GM18907 (cell line): ENCODE measurements around the gene UGT1A8.

Experiments used
- ATAC-seq: cut with Tn5 transposase; IDR thresholded peaks from one replicate; pipeline ENCODE4 v1.9.1; 2021; ENCODE audit warnings: mild to moderate bottlenecking, moderate library complexity; ENCODE audit not compliant: unreplicated experiment

UGT1A8 gene

DNA sequence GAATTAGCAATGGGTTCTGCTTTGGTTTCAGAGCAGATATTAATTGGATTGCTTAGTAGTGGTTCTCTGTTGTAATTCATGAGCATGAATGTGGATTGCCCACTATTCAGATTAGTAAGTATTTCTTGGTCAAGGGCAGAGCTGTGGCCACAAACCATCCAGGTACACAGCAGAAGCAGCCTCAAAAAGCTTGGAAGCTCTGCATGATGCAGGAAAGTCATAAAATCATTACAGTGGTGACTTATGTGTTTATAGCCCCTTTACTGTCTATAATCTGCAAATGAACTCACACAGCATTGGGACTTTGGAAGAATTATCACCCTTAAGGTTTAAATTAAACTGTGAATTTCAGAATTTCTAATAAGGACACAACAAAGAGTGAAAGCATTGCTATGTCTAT lies 140.7 kb downstream of the UGT1A8 start:
- no peak for ATAC-seq

DNA sequence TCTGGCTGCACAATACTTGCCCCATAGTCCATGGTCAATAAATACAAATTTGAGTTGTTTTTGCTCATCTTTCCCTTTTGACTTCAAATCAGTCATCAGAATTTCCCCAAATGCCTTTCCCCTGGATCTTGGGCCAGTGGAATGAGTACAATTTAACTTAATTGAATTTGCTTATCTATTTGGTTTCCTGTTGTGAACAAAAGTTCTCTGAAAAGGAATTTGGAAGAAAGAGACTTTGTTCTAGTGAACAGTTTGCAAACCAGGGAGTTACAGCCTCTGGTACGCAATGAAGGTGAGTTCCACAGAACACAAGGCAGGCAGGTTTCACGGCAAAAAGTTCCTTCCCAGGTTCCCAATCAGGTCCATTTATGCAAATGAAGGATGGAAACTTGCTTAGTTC lies 141.4 kb downstream of the UGT1A8 start:
- ATAC-seq = no peak

DNA sequence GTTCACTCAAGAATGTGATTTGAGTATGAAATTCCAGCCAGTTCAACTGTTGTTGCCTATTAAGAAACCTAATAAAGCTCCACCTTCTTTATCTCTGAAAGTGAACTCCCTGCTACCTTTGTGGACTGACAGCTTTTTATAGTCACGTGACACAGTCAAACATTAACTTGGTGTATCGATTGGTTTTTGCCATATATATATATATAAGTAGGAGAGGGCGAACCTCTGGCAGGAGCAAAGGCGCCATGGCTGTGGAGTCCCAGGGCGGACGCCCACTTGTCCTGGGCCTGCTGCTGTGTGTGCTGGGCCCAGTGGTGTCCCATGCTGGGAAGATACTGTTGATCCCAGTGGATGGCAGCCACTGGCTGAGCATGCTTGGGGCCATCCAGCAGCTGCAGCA lies 142.6 kb downstream of the UGT1A8 start, which contains the start of gene UGT1A1:
Gene UGT1A1 (plus strand): TSS at position 228 of the 400 bp plus-strand sequence. CDS start 18 bp downstream, at position 246.
- ATAC-seq = no peak

- no peak for ATAC-seq
Observed at GRCh38 chr2:233761040-233761769, 143.8 kb downstream of the UGT1A8 start.

- no peak for ATAC-seq
Observed at GRCh38 chr2:233764264-233764663, 146.8 kb downstream of the UGT1A8 start.

GRCh38 chr2:233764761-233765160 lies 147.3 kb downstream of the UGT1A8 start:
- no peak for ATAC-seq

DNA sequence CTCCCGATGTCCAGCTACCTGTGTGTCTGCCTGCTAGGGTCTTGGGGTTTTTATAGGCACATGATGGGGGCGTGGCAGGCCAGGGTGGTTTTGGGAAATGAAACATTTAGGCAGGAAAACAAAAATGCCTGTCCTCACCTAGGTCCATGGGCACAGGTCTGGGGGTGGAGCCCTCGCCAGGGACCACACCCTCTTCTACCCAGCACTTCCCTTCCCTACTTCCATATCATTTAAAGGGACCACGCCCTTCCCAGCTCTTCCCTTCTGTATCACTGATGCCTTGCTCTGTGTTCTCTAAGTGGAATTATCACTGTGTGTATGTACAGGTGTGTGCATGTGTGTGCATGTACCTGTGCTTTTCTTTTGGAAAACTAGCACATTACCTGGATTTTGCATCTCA lies 149.0 kb downstream of the UGT1A8 start:
- ATAC-seq = no peak

GRCh38 chr2:233768076-233768475 lies 150.6 kb downstream of the UGT1A8 start:
- ATAC-seq = no peak

DNA sequence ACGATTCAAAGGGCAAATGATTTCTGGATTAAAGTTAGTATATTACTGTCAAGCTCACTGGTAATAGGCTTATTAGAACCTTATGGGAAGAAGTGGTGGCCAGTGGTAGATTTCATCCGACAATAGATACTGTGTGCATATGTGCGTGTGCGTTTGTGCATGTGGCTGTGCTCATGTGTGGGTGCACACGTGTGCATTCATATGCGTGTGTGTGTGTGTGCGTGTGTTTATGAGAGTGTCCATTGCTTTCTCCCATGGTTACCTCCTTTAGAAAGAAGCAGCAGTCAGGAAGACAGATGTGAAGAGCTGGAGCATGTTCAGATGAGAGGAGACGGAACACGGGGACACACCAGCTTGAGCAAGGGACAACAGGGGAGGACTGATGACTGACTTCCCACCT lies 151.8 kb downstream of the UGT1A8 start:
- ATAC-seq = no peak

- ATAC-seq = no peak
Observed at GRCh38 chr2:233772153-233772552, 154.7 kb downstream of the UGT1A8 start.

DNA sequence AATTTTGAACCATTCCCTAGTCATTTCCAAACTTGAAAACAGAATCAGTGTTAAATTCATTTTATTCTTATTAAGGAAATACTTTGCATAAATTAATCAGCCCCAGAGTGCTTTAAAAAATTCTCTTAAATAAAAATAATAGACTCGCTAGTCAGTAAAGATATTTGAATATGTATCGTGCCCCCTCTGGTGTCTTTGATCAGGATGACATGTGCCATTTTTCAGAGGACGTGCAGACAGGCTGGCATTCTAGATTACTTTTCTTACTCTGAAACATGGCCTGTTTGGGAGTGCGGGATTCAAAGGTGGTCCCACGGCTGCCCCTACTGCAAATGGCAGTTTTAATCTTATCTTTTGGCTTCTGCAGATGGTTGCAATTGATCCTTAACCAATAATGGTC lies 155.2 kb downstream of the UGT1A8 start:
- ATAC-seq = no peak

GRCh38 chr2:233773854-233774253 lies 156.4 kb downstream of the UGT1A8 start:
- ATAC-seq = no peak

DNA sequence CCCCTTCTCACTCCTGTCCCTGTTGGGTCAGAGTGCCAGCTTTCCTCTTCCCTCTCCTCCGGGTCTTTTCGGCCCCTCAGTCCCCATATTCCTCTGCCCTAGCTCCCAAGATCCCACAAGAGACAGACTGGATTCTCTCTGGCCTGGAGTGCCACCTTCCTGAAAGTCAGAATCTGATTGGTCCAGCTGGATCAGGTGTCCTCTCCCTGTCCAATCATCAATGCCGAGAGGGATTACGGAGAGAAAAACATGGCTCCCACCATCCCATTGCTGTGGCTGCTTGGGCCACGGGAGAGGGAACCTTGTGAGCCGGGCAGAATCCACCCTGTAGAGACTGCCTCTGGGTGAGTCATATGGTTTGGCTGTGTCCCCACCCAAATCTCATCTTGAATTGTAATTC lies 158.0 kb downstream of the UGT1A8 start:
- ATAC-seq = no peak

- ATAC-seq = no peak
Observed at GRCh38 chr2:233778030-233778429, 160.6 kb downstream of the UGT1A8 start, which contains the start of gene MROH2A. MROH2A (plus strand) TSS chr2:233778330; CDS start chr2:233779359, 1,029 bp downstream.

GRCh38 chr2:233779722-233780121 lies 162.3 kb downstream of the UGT1A8 start:
- ATAC-seq = no peak

DNA sequence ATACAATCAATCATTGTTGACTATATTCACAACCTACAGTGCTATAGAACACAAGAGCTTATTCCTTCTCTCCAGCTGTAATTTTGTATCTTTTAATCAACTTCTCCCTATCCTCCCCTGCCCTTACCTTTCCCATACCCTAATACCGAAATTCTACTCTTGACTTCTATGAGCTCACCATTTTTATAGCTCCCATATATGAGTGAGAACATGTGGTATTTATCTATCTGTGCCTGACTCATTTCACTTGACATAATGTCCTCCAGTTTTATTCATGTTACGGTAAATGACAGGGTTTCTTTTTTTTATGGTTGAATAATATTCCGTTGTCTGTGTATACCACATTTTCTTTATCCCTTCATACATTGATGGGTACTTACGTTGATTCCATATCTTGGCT lies 163.3 kb downstream of the UGT1A8 start:
- no peak for ATAC-seq

DNA sequence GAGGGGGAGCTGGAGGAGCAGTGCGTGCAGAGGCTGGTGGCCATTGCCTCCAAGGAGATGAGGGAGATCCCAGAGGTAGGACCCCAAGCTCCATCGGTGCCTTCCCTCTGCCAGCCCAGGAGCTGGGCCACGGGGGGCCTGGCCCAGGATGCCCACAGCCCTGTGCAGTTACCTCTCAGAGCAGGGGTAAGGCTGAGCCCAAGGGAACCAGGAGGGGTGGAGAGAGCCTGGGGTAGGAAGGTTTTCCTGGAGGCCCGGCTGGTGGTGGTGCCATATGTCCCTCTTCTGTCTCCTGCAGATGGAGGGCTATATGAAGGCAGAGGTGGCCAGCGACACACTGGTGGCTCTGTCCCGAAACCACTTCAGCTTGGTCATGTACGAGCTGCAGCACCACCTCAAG lies 172.1 kb downstream of the UGT1A8 start:
- ATAC-seq = no peak

DNA sequence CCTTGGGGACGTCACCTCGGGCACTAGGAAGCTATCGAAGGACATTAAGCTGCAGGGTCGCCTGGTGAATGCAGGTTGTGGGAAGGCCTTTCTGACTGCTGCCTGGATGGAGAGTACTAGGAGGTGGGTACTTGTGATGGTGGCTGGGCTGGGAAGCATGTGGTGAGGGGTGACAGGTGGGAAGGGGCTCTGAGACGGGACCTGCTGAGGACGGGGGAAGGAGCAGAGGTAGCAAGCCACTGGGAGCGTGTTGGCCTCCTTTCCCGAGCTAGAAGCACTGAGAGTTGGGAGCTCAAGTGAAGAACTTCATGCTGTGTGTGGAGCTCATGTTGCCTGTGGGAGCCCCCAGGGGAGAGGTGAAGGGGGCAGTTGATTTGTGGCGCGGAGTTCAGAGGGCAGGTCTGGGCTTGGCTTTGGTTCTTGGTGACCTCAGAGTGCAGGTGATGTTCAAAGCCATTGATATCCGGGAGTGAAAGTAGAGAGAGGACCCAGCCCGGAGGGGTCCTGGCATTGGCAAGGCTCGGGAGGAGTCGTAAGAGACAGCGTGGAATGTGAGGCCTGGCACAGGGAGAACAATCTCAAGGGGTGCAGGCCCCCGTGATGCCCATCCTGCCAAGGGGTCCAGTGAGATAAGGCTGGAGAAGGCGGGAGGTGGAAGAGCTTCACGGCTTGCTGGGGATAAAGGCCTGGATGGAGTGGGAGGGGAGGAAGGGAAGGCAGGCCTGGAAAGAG lies 173.9 kb downstream of the UGT1A8 start:
- no peak for ATAC-seq

GRCh38 chr2:233791883-233792329 lies 174.5 kb downstream of the UGT1A8 start:
- no peak for ATAC-seq

GRCh38 chr2:233792720-233793119 lies 175.3 kb downstream of the UGT1A8 start:
- ATAC-seq = no peak

- ATAC-seq = no peak
Observed at GRCh38 chr2:233793465-233794127, 176.2 kb downstream of the UGT1A8 start.
